Germinal center (tissue), 1 donor: ENCODE data around the gene VGLL3.

Experiments used
- DNase-seq: peaks from one replicate; pipeline ENCODE4 v3.0.0; 2012; ENCODE audit warnings: mixed read lengths, low spot score

Gene VGLL3

DNA sequence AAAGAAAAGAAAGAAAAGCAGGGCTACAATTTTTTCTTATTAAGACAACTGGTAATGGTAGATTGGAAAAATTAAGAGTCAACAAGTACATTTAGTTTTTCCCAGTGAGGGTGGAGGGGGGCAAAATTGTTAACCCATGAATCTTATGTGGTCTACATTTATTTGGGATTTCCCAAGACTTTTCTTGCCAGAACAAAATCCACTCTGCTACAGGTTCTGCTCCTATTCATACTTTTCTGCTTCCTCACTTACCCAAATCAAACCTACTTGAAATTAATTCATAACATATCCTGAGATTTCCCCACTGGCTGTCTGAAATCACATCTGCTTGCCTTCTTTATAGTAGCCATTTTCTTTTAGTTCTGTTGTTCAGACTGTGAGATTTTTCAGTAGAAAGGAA lies 41.1 kb downstream of the VGLL3 start:
- DNase-seq = no peak

GRCh38 chr3:86948822-86949221 lies 42.1 kb downstream of the VGLL3 start:
- no peak for DNase-seq

- DNase-seq = no peak
These were observed 48.7 kb downstream of the VGLL3 start for GRCh38 chr3:86942206-86942605.

- no peak for DNase-seq
These were observed 52.4 kb downstream of the VGLL3 start for GRCh38 chr3:86938416-86939105.

DNA sequence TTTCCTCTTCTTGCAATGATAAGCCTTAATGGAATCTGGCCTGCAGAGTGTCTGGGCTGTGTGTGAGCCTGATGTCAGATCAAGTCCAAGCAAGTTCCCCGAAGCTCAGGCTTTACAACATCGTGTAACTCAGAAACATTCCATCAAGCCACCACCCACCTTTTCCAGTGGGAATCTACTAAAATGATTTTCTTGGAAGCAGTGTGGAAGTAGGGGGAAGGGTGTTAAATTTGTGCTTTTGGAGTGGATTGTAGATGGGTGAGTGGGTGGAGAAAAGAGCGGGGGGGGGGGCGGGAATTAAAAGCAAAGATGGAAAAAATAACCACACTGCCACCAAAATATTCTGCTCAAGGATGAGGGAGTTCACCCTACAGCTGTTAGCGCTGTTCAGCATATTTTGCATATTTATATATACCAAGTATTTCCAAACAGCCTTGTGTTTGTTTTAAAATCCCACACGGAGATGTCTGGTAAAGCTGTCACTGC lies 53.6 kb downstream of the VGLL3 start:
- no peak for DNase-seq

DNA sequence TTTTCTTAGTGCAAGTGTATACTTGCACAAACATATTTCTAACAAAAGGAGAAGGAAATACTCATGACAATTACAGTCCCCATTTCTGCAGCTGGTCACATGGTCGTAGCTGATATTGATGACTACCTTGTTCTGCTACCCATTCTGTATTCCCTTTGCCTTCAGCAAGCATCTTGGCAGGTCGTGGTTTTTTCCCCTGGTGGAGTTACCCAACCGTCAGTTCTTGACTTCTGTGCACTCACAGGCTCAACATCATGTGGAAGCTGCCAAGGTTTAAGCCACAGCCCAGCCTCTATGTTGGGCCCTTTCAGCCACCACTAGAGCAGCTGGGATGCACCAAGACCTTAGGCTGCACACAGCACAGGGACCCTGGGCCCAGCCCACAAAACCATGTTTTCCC lies 56.1 kb downstream of the VGLL3 start:
- no peak for DNase-seq

DNA sequence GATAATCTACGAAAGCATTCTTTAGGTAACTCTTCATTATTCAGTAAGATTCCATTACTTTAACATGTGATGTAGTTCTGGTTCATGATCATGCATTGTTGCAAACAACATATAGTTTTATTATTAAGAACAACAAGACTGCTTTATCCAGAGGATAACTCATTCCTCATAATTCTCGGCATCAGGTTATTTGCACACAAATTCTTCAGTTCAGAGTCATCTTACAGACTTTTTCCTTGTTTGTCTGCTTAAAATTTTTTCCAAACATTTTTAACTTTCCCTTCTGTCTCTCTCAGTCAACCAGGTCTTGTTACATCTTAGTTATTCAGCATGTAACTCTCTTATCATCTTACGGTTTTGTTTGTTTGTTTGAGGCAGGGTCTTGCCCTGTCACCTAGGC lies 60.1 kb downstream of the VGLL3 start:
- no peak for DNase-seq

- no peak for DNase-seq
These were observed 60.8 kb downstream of the VGLL3 start for GRCh38 chr3:86930181-86930580.

DNA sequence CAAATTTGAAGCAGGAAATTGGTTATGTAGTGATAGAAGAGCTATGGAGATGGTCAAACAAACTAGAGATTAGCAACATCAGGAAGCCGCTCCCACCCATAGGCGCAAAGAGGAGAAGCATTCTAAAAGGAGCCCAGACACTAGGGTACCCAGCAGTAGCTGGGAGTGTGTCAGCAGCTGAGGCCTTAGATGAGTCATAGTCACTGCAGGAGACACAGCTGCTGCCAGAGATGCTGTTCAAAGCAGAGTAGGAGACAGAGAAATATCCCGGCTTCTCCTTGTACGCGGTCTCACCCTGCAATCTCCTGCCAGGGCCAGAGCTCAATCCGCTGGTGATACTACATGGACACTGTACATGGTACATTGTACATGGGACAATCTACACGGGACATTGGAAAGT lies 61.9 kb downstream of the VGLL3 start:
- no peak for DNase-seq

- DNase-seq = no peak
These were observed 67.9 kb downstream of the VGLL3 start for GRCh38 chr3:86923071-86923491.

DNA sequence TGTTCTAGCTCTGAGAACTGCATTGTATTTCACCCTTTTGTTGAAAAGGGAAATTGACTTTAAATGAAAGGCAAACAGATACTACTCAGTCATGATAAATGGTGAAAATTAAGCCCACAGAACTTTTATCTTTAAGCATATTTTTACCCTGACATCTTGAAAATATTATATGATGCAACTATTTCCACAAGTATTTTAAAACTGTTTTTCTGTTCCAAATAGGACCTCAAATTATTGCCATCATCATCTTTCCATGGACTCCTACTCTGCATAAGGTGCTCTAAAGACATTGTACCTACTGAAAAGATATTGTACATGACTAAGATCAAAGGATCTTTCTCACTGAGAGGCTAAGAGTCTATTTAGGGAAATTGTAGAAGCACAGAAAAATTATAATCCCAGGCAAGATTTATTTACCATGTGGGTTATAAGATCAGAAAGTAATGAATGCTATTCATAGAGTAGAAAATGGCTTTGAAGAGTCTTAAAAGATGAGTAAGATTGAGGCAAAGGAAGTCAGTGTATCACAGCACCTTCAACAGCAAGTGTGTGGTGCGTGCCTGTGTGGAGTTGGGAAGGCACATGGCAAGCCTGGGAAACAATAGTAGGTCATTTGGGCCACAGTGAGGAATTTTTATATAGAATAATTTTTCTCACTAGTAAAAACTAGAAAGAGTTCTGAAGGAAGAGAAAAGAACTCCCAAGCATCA lies 68.8 kb downstream of the VGLL3 start:
- DNase-seq = no peak

- DNase-seq = no peak
These were observed 76.3 kb downstream of the VGLL3 start for GRCh38 chr3:86914670-86915069.

DNA sequence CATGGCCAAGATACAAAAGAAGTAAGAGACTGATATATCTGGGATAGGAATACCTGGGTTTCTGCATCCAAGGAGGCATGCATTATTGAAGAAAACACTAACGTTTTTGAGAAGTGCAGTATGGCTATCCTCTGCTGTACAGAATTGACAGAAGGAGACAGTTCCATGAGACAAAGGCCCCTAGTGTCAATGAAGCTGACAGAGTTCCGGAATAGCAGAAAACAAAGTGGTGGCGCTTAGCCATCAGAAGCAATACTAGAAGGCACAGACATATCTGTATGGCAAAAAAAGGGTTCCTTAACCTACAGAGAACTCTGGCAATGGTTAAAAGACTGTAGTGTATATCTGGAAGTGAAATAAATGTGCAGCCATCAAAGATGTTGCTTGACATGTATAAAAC lies 77.8 kb downstream of the VGLL3 start:
- DNase-seq = no peak

GRCh38 chr3:86895202-86895601 lies 95.7 kb downstream of the VGLL3 start:
- no peak for DNase-seq

DNA sequence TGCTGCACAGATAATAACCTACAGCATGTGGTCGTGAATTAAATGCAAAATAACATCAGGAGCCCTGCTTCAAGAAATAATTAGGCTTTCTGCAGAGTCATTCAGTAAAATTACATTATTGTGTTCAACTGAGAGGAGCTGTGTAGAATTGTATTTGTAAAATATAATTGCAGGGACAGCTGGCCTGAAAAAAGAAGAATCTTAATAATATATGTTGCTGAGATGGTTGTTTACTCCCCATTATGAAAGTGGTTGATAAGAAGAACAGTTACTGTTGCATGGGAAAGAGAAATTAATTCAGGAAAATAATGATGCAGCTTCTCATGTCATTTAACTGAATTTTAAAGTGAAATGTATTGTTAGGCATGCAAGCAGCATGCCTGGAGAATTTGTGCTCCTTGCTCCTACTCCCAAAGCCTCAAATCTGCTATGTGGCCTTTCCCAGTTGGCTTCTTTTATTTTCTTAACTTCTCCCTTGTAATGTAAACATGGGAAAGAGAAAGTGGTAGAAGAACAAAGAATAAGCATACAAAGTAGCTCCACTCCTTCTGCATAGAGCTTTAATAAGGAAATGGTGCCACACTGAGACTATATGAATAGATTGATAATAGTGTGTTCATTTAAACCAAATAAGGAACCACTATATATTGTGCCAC lies 100.1 kb downstream of the VGLL3 start:
- no peak for DNase-seq
